Measurements from ENCODE around the gene CCNQ. TPM values are rescaled to one million over a fixed set of nuclear protein-coding genes. Genes with fewer than 3 reads are reported as not detected.

Gene CCNQ
- total and polyA plus RNA-seq, 2 of the 8 experiments (the other 6 are each of a cell fraction or from before 2014, with no cell fraction given): 16.6 to 32.1 TPM

DNA sequence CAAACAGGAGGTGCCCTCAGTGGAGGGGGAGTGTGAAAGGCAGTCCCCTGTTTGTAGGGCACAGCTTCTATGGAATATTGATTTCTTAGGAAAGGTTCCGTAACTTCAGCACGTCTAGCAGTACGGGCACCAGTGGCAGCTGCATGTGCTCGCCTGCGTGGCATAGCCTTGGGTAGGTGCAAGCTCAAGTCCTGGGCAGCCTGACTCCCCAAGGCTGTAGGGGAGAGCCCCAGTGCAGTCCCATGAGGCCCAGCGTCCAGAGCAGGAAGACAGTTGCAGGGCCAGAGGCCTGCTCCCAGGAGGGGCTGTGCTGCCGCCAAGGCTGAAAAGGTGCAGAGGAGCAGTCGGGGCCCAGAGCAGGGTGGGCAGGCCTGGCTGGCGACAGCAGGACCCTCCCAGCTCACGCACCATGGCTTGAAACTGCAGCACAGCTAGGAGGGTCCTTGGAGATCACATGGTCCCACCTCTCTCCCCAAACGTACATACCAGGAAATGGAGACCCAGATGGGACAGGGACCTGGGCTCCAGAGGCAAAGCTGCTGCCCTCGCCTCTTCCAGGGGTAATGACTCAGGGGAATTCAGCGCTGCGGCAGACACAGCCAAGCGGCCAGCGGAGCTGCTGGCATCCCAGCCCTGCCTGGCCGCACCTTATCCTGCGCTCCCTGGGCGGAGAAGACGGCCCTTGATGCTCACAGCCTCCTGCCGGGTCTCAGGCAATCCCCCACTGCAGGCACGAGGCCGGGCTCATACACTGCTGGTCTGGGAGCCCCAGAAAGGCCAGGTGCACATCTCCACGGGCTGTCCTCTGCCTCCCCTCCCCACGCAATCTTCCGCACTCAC lies 42.0 kb upstream of the CCNQ start:
- peaks cover 7% of the 10 kb centered on the region; the same call in 1 of the 2 replicates for H3K23me2 ChIP-seq (ENCODE audit: low read depth, low read length)
- H2BK5ac ChIP-seq (ENCODE audit: low read depth, low read length): no peak overlapping the region
- FAIRE-seq: no peak
- H4K91ac ChIP-seq (replicated peaks; ENCODE audit: insufficient read length, low read length): no peak overlapping the region
- peak overlapping the region; percentile 63 to 89; a peak in 3 of 4 replicates for H3K4me2 ChIP-seq (ENCODE audit: insufficient read depth in 1 of 2, low read depth in 2 of 2, low read length in 2 of 2)
- no peak overlapping the region for H3K14ac ChIP-seq (ENCODE audit: insufficient read length)
- H3K4me3 ChIP-seq (ENCODE audit: extremely low read depth in 1 of 4, insufficient read depth in 2 of 4, low read depth in 3 of 4, low read length in 4 of 4): peak overlapping the region in 1 of 4 experiments; percentile 57; a peak in 1 of 8 replicates
- H3K4ac ChIP-seq (replicated peaks; ENCODE audit: insufficient read length, low read depth, low read length): no peak overlapping the region
- no peaks in the 10 kb centered on the region for H3K79me1 ChIP-seq (ENCODE audit: low read depth, low read length)
- no peak overlapping the region for H4K5ac ChIP-seq (ENCODE audit: insufficient read length, low read depth, low read length)
- no peak overlapping the region for H2BK15ac ChIP-seq (ENCODE audit: low read length)
- ChIA-PET POLR2A (ENCODE audit: partially characterized antibody) (interaction anchor here (0.6 kb wide), 1 partner anchor 203 kb away, joined by 3 read pairs; no protein-coding TSS in a partner anchor), CTCF (ENCODE audit: partially characterized antibody) (interaction anchor here (1.0 to 21.6 kb wide), 8 partner anchors 9 to 108 kb away, joined by 3 to 408 read pairs (median 4); partner anchors contain the start of gene DUSP9)
- H3K9ac ChIP-seq (replicated peaks in 1 of 4; ENCODE audit: extremely low read depth in 1 of 4, low read depth in 3 of 4, low read length in 3 of 4): no peak overlapping the region
- H3K27me3 ChIP-seq (replicated peaks in 1 of 4; ENCODE audit: control insufficient read depth in 3 of 4, extremely low read depth in 1 of 4, insufficient read depth in 3 of 4, low read length in 3 of 4): peaks cover 39 to 53% (median 52%) of the 10 kb centered on the region in 4 experiments
- no peak for DNase-seq (ENCODE audit: low read depth in 1 of 2, low spot score in 2 of 2)
- H2BK12ac ChIP-seq (ENCODE audit: low read depth, low read length): no peak overlapping the region
- H3K36me3 ChIP-seq (ENCODE audit: control insufficient read depth in 2 of 4, insufficient read depth in 4 of 4, low read length in 3 of 4): no peaks in the 10 kb centered on the region
- no peak overlapping the region for H3K23ac ChIP-seq (ENCODE audit: insufficient read length)
- H3K4me1 ChIP-seq (replicated peaks in 1 of 4; ENCODE audit: control insufficient read depth in 3 of 4, insufficient read depth in 4 of 4, low read length in 3 of 4): peaks cover 0 to 18% (median 7%) of the 10 kb centered on the region in 4 experiments; a peak in 5 of 7 replicates
- no peak overlapping the region for H2BK20ac ChIP-seq (ENCODE audit: low read length)
- H2AFZ ChIP-seq (ENCODE audit: low read length): no peak overlapping the region
- H4K8ac ChIP-seq (ENCODE audit: extremely low read depth, insufficient read depth, low read length): no peak overlapping the region
- H2AK5ac ChIP-seq (ENCODE audit: low read depth, low read length): no peak overlapping the region
- H3K56ac ChIP-seq (replicated peaks; ENCODE audit: insufficient read length, low read depth, low read length): no peak overlapping the region
- H4K20me1 ChIP-seq (replicated peaks in 1 of 2; ENCODE audit: control insufficient read depth in 1 of 2, insufficient read depth in 2 of 2, low read length in 2 of 2): peaks cover 0 to 7% of the 10 kb centered on the region in 2 experiments
- H3K27ac ChIP-seq (ENCODE audit: low read depth, low read length): no peak overlapping the region
- 58% methylated on average over 12 of the region's 26 CpGs; no CpG with 5 or more reads in 1 of the 2 experiments for WGBS, 2 experiments (ENCODE audit: extremely low coverage in 1 of 2, insufficient coverage in 1 of 2, insufficient read length in 1 of 2, insufficient replicate concordance in 2 of 2, low coverage in 1 of 2, low lambda C conversion rate in 2 of 2, missing lambda C conversion rate in 1 of 2)
- no peak overlapping the region for H3K18ac ChIP-seq (ENCODE audit: extremely low read depth, low read length)
- H2BK120ac ChIP-seq (replicated peaks; ENCODE audit: low read depth, low read length): no peak overlapping the region
- no peaks in the 10 kb centered on the region for H3K79me2 ChIP-seq (ENCODE audit: control insufficient read depth in 1 of 2, insufficient read depth in 2 of 2, low read length in 2 of 2)
- H3K9me3 ChIP-seq (ENCODE audit: insufficient read depth in 2 of 2, low read depth in 1 of 2, low read length in 1 of 2): no peaks in the 10 kb centered on the region; a peak in 1 of 4 replicates
- TF ChIP-seq CHD1 (IDR thresholded peaks at IDR 0.05; ENCODE audit: low read depth, low read length) (no peak), RNF2 (IDR thresholded peaks at IDR 0.05; ENCODE audit: borderline replicate concordance, low read depth, low read length, missing control alignments, poor library complexity, severe bottlenecking) (no peak), SIX5 (IDR thresholded peaks at IDR 0.05; ENCODE audit: low read depth, low read length) (no peak), TEAD4 (IDR thresholded peaks at IDR 0.05; ENCODE audit: low read depth, low read length) (no peak), USF2 (IDR thresholded peaks at IDR 0.05; ENCODE audit: low read length) (no peak), CTBP2 (IDR thresholded peaks at IDR 0.05; ENCODE audit: borderline replicate concordance, insufficient read depth, insufficient read length, low read length) (no peak), POU5F1 (IDR thresholded peaks at IDR 0.05; ENCODE audit: low read depth, low read length) (no peak), CBX5 (IDR thresholded peaks at IDR 0.05; ENCODE audit: low read depth, low read length) (no peak), SP4 (IDR thresholded peaks at IDR 0.05; ENCODE audit: low read length) (no peak), KDM1A (IDR thresholded peaks at IDR 0.05; ENCODE audit: borderline replicate concordance, low read length) (no peak)

Measured in H1 (cell line).